Fibroblast of lung (primary cell): ENCODE results near the gene NTRK2. TPM values are rescaled to one million over a fixed set of nuclear protein-coding genes. Genes with fewer than 3 reads are reported as not detected.

Source experiments
- DNase-seq, 2 donors: peaks; one replicate each; pipeline versions ENCODE4 v3.0.0 to v3.0.0-alpha.2; 2010; ENCODE audit warnings: low read depth in 2 of 2
- H2AFZ ChIP-seq: 2 replicates; pipeline ENCODE4 v1.5.1; 2012; ENCODE audit warnings: low read length, control low read depth, inconsistent platforms
- H3K27ac ChIP-seq: 2 replicates; pipeline ENCODE4 v1.5.1; 2011; ENCODE audit warnings: low read length, control low read depth; ENCODE audit not compliant: insufficient read depth
- H3K27me3 ChIP-seq: 2 replicates; pipeline ENCODE4 v1.5.1; 2011; ENCODE audit warnings: mild to moderate bottlenecking, low read length; ENCODE audit not compliant: control insufficient read depth, insufficient read depth
- H3K36me3 ChIP-seq: 2 replicates; pipeline ENCODE4 v1.5.1; 2011; ENCODE audit warnings: low read length; ENCODE audit not compliant: control insufficient read depth, insufficient read depth
- H3K4me1 ChIP-seq: 2 replicates; pipeline ENCODE4 v1.5.1; 2011; ENCODE audit warnings: low read length; ENCODE audit not compliant: control insufficient read depth, insufficient read depth; ENCODE audit errors: extremely low read depth
- H3K4me2 ChIP-seq: 2 replicates; pipeline ENCODE4 v1.5.1; 2011; ENCODE audit warnings: low read length, control low read depth; ENCODE audit not compliant: insufficient read depth; ENCODE audit errors: extremely low read depth
- H3K4me3 ChIP-seq, 4 experiments: fragments of 200-600 bp in 1 of 4; sonication (generic) in 1 of 4; replicated peaks in 1 of 4; 2 replicates each; pipeline ENCODE4 v1.5.1; 2011 to 2016; ENCODE audit warnings: low read length in 4 of 4, low read depth in 3 of 4, mild to moderate bottlenecking in 3 of 4, control low read depth in 2 of 4, inconsistent platforms in 1 of 4, mixed read lengths in 1 of 4; ENCODE audit not compliant: insufficient read depth in 1 of 4; ENCODE audit errors: control extremely low read depth in 1 of 4
- H3K79me2 ChIP-seq: 2 replicates; pipeline ENCODE4 v1.5.1; 2012; ENCODE audit warnings: mild to moderate bottlenecking, low read length, inconsistent platforms; ENCODE audit not compliant: control insufficient read depth, insufficient read depth
- H3K9ac ChIP-seq: 2 replicates; pipeline ENCODE4 v1.5.1; 2011; ENCODE audit warnings: mild to moderate bottlenecking, low read length, control low read depth; ENCODE audit not compliant: insufficient read depth
- H3K9me3 ChIP-seq: 2 replicates; pipeline ENCODE4 v1.5.1; 2012; ENCODE audit warnings: low read depth, low read length; ENCODE audit not compliant: control insufficient read depth, insufficient read depth
- H4K20me1 ChIP-seq: 2 replicates; pipeline ENCODE4 v1.5.1; 2011; ENCODE audit warnings: low read length; ENCODE audit not compliant: control insufficient read depth, insufficient read depth; ENCODE audit errors: extremely low read depth
- EZH2 ChIP-seq: IDR thresholded peaks from 2 replicates; pipeline ENCODE4 v1.5.1; 2012; ENCODE audit warnings: low read length, control low read depth, mild to moderate bottlenecking; ENCODE audit errors: missing control alignments
- polyA plus RNA-seq, 2 donors: library from polyadenylated mRNA; depleted of rRNA in 1 of 2; stranded (reverse) in 1 of 2; unstranded in 1 of 2; fragments of >200 nt; gene quantifications; 2 replicates each; pipeline ENCODE4 v1.2.1, GENCODE V29; 2011 to 2012; ENCODE audit warnings: missing spikeins in 1 of 2
- total RNA-seq: library from RNA; depleted of rRNA; stranded (reverse); fragments of >200 nt; gene quantifications from 2 replicates; pipeline ENCODE4 v1.2.1, GENCODE V29; 2014
- TF ChIP-seq, protein P1 (sequence below), 2 donors: IDR thresholded peaks in 1 of 2; conservative IDR thresholded peaks in 1 of 2; 1 replicate in 1 of 2; 2 replicates in 1 of 2; pipeline ENCODE4 v1.5.1; 2011 to 2012; ENCODE audit warnings: low read length in 2 of 2, control low read depth in 1 of 2, inconsistent platforms in 1 of 2, low read depth in 1 of 2, mild to moderate bottlenecking in 1 of 2

NTRK2 gene
- total and polyA plus RNA-seq, 2 donors (not counting 1 experiment from before 2014, with no cell fraction given) = 0.66 to 1.1 TPM

DNA sequence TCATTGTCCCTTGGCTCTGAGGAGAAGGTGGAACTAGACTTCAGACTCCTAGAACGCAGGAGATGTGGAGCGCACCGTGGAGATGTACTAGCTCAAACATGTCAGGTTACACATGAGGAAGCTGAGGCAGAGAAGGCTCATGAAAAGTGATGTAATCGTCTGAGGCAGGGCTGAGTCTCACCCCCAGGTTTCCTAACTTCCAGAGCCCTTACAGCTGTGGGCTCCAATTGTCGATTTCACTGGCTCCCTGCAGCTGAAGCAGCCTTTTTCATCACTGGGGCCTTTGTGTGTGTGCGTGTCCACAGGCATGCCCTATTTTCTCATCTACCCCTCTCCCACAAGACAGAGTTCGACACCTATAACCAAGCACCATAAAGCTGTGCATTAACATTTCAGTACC, 370.6 kb downstream of the NTRK2 start:
- Histone ChIP-seq H3K9ac (no peak overlapping the region), H4K20me1 (no peaks in the 10 kb centered on the region)
- DNase-seq = no peak

DNA sequence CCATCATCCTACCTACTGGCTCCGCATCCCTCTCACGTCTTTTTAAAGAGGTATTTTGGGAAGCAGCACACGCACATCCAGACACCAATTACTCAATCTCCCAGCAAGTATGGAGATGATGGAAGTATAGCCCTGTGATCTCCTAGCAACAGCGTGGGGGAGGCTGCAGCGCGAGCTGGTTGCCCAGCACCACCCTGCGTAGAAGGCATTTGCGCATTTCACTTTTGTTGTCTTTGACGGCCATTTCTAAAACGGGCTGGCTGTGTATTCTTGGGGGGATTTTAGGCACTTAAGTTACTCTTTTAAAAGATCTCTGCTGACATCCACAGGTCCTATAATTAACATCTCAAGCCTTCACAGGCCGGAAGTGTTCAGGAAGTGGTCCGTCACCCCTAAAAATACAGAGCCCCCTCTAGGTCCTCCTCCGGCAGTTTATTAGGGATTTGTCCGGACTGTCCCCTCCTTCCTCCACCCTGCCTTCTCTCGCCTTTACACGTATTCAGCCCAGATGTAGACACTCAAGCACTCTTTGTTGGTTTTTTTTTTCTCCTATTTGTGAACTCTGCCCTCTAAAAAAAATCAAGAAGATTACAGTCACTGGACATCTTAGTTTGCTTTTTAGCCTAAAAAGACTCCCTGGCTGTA, 371.4 kb downstream of the NTRK2 start:
- TF ChIP-seq, protein P1, sequence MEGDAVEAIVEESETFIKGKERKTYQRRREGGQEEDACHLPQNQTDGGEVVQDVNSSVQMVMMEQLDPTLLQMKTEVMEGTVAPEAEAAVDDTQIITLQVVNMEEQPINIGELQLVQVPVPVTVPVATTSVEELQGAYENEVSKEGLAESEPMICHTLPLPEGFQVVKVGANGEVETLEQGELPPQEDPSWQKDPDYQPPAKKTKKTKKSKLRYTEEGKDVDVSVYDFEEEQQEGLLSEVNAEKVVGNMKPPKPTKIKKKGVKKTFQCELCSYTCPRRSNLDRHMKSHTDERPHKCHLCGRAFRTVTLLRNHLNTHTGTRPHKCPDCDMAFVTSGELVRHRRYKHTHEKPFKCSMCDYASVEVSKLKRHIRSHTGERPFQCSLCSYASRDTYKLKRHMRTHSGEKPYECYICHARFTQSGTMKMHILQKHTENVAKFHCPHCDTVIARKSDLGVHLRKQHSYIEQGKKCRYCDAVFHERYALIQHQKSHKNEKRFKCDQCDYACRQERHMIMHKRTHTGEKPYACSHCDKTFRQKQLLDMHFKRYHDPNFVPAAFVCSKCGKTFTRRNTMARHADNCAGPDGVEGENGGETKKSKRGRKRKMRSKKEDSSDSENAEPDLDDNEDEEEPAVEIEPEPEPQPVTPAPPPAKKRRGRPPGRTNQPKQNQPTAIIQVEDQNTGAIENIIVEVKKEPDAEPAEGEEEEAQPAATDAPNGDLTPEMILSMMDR (conservative IDR thresholded peaks at IDR 0.05 in 1 of 2, IDR thresholded peaks at IDR 0.05 in 1 of 2; ENCODE audit: low read depth in 1 of 2, low read length in 2 of 2) = no peak
- TF ChIP-seq EZH2 = no peak
- Histone ChIP-seq H3K79me2 (no peaks in the 10 kb centered on the region), H3K36me3 (no peaks in the 10 kb centered on the region), H3K27me3 (no peaks in the 10 kb centered on the region), H3K4me2 (no peak overlapping the region), H3K9me3 (no peaks in the 10 kb centered on the region), H3K4me1 (no peaks in the 10 kb centered on the region), H4K20me1 (no peaks in the 10 kb centered on the region), H3K27ac (no peak overlapping the region), H2AFZ (no peak overlapping the region), H3K4me3 (no peak overlapping the region), H3K9ac (no peak overlapping the region)
- DNase-seq = peak in 1 of 2 donors; percentile 25

More for the DNA sequence above, 370.6 kb downstream of the NTRK2 start:
- Histone ChIP-seq H2AFZ (no peak overlapping the region), H3K9me3 (no peaks in the 10 kb centered on the region), H3K27me3 (no peaks in the 10 kb centered on the region), H3K79me2 (no peaks in the 10 kb centered on the region), H3K27ac (no peak overlapping the region), H3K4me3 (no peak overlapping the region), H3K4me2 (no peak overlapping the region), H3K4me1 (no peaks in the 10 kb centered on the region), H3K36me3 (no peaks in the 10 kb centered on the region)
- no peak for TF ChIP-seq EZH2
- TF ChIP-seq, protein P1 (conservative IDR thresholded peaks at IDR 0.05 in 1 of 2, IDR thresholded peaks at IDR 0.05 in 1 of 2; ENCODE audit: low read depth in 1 of 2, low read length in 2 of 2) = no peak

GRCh38 chr9:85041466-85042137, 372.1 kb downstream of the NTRK2 start:
- H3K4me1 ChIP-seq = no peaks in the 10 kb centered on the region
- H2AFZ ChIP-seq = no peak overlapping the region
- no peaks in the 10 kb centered on the region for H3K27me3 ChIP-seq
- no peak overlapping the region for H3K4me2 ChIP-seq
- no peaks in the 10 kb centered on the region for H3K9me3 ChIP-seq
- no peak overlapping the region for H3K9ac ChIP-seq
- H3K4me3 ChIP-seq = no peak overlapping the region
- DNase-seq = no peak
- no peaks in the 10 kb centered on the region for H4K20me1 ChIP-seq
- no peaks in the 10 kb centered on the region for H3K79me2 ChIP-seq
- H3K36me3 ChIP-seq = no peaks in the 10 kb centered on the region
- TF ChIP-seq, protein P1 (conservative IDR thresholded peaks at IDR 0.05 in 1 of 2, IDR thresholded peaks at IDR 0.05 in 1 of 2; ENCODE audit: low read depth in 1 of 2, low read length in 2 of 2) = no peak
- TF ChIP-seq EZH2 = no peak
- H3K27ac ChIP-seq = no peak overlapping the region
